H9 (cell line): ENCODE results near the gene CD8A. TPM values are rescaled to one million over a fixed set of nuclear protein-coding genes. Genes with fewer than 3 reads are reported as not detected.
"Not testable (repeated sequence)": the region's sequence is repeated elsewhere in the genome, so short reads cannot be mapped to it uniquely, and the experiment has no call there.

Experiments
- DNase-seq: peaks from one replicate; pipeline ENCODE4 v3.0.0-alpha.2; 2017
- H2AFZ ChIP-seq: one replicate; pipeline ENCODE4 v1.6.1; 2013; ENCODE audit warnings: mild to moderate bottlenecking, low read length, control low read depth, moderate library complexity
- H2AK5ac ChIP-seq: 2 replicates; pipeline ENCODE4 v1.6.1; 2013; ENCODE audit warnings: low read length, control low read depth, mixed read lengths; ENCODE audit not compliant: insufficient read length
- H2BK120ac ChIP-seq: one replicate; pipeline ENCODE4 v1.6.1; 2013; ENCODE audit warnings: low read depth, mild to moderate bottlenecking, low read length, control low read depth, inconsistent platforms; ENCODE audit not compliant: poor library complexity, severe bottlenecking
- H2BK12ac ChIP-seq: 2 replicates; pipeline ENCODE4 v1.6.1; 2013; ENCODE audit warnings: low read length, control low read depth, mixed read lengths, low read depth; ENCODE audit not compliant: insufficient read length
- H2BK15ac ChIP-seq: 2 replicates; pipeline ENCODE4 v1.6.1; 2013; ENCODE audit warnings: low read depth, low read length, control low read depth
- H2BK20ac ChIP-seq: one replicate; pipeline ENCODE4 v1.6.1; 2013; ENCODE audit warnings: low read depth, mild to moderate bottlenecking, low read length, control low read depth, inconsistent platforms; ENCODE audit not compliant: poor library complexity, severe bottlenecking
- H2BK5ac ChIP-seq: 2 replicates; pipeline ENCODE4 v1.6.1; 2013; ENCODE audit warnings: low read length, control low read depth, mixed read lengths; ENCODE audit not compliant: insufficient read length
- H3K14ac ChIP-seq: 2 replicates; pipeline ENCODE4 v1.6.1; 2013; ENCODE audit warnings: low read length, control low read depth; ENCODE audit not compliant: insufficient read depth
- H3K18ac ChIP-seq: 2 replicates; pipeline ENCODE4 v1.6.1; 2013; ENCODE audit warnings: low read depth, mild to moderate bottlenecking, mixed read lengths, low read length, control low read depth; ENCODE audit not compliant: insufficient read length
- H3K23ac ChIP-seq: 2 replicates; pipeline ENCODE4 v1.6.1; 2013; ENCODE audit warnings: low read length, control low read depth, mixed read lengths, low read depth; ENCODE audit not compliant: insufficient read length
- H3K23me2 ChIP-seq: 2 replicates; pipeline ENCODE4 v1.6.1; 2013; ENCODE audit warnings: low read depth, mild to moderate bottlenecking, mixed read lengths, low read length, control low read depth; ENCODE audit not compliant: insufficient read length, poor library complexity, severe bottlenecking
- H3K27ac ChIP-seq: 2 replicates; pipeline ENCODE4 v1.5.1; 2013; ENCODE audit warnings: low read length, control low read depth, mixed read lengths, low read depth; ENCODE audit not compliant: insufficient read length
- H3K27me3 ChIP-seq: 2 replicates; pipeline ENCODE4 v1.6.1; 2013; ENCODE audit warnings: low read length, control low read depth, inconsistent platforms; ENCODE audit not compliant: insufficient read depth
- H3K4ac ChIP-seq: 2 replicates; pipeline ENCODE4 v1.6.1; 2013; ENCODE audit warnings: low read depth, mild to moderate bottlenecking, control low read depth, inconsistent platforms, low read length, moderate library complexity
- H3K4me1 ChIP-seq: 2 replicates; pipeline ENCODE4 v1.6.1; 2013; ENCODE audit warnings: low read length, control low read depth, inconsistent platforms; ENCODE audit not compliant: insufficient read depth
- H3K4me2 ChIP-seq: 2 replicates; pipeline ENCODE4 v1.6.1; 2013; ENCODE audit warnings: low read length, control low read depth, mixed read lengths; ENCODE audit not compliant: insufficient read length, insufficient read depth
- H3K56ac ChIP-seq: 2 replicates; pipeline ENCODE4 v1.6.1; 2013; ENCODE audit warnings: low read depth, mild to moderate bottlenecking, mixed read lengths, low read length, control low read depth; ENCODE audit not compliant: insufficient read length
- H3K79me1 ChIP-seq: 2 replicates; pipeline ENCODE4 v1.6.1; 2013; ENCODE audit warnings: low read depth, mild to moderate bottlenecking, moderate library complexity, low read length, control low read depth, inconsistent platforms; ENCODE audit not compliant: insufficient read depth, poor library complexity, severe bottlenecking
- H3K79me2 ChIP-seq: 2 replicates; pipeline ENCODE4 v1.6.1; 2013; ENCODE audit warnings: low read length, control low read depth, inconsistent platforms; ENCODE audit not compliant: insufficient read depth
- H3K9ac ChIP-seq: 2 replicates; pipeline ENCODE4 v1.6.1; 2013; ENCODE audit warnings: low read length, control low read depth, mixed read lengths; ENCODE audit not compliant: insufficient read length; ENCODE audit errors: extremely low read depth
- H3K9me3 ChIP-seq: one replicate; pipeline ENCODE4 v1.6.1; 2013; ENCODE audit warnings: low read depth, low read length, inconsistent platforms; ENCODE audit not compliant: control insufficient read depth
- H3T11ph ChIP-seq: one replicate; pipeline ENCODE4 v1.6.1; 2013; ENCODE audit warnings: mild to moderate bottlenecking, low read length, control low read depth, inconsistent platforms
- H4K20me1 ChIP-seq: one replicate; pipeline ENCODE4 v1.6.1; 2013; ENCODE audit not compliant: control insufficient read depth, insufficient read length, insufficient read depth
- H4K5ac ChIP-seq: 2 replicates; pipeline ENCODE4 v1.6.1; 2013; ENCODE audit warnings: low read depth, mild to moderate bottlenecking, mixed read lengths, low read length, control low read depth; ENCODE audit not compliant: insufficient read length
- H4K8ac ChIP-seq: replicated peaks from 2 replicates; pipeline ENCODE4 v1.6.1; 2013; ENCODE audit warnings: low read length, control low read depth, mixed read lengths, low read depth; ENCODE audit not compliant: insufficient read length
- H4K91ac ChIP-seq: 2 replicates; pipeline ENCODE4 v1.6.1; 2013; ENCODE audit warnings: low read depth, mild to moderate bottlenecking, moderate library complexity, mixed read lengths, low read length, control low read depth; ENCODE audit not compliant: insufficient read length
- H3K27ac Mint-ChIP-seq, 3 experiments: 2 replicates in 2 of 3; 3 replicates in 1 of 3; pipeline ENCODE4 v1.8.0; 2020 to 2021; ENCODE audit warnings: mixed read lengths in 3 of 3, mild to moderate bottlenecking in 1 of 3, moderate library complexity in 1 of 3
- H3K27me3 Mint-ChIP-seq: 2 replicates; pipeline ENCODE4 v1.8.0; 2021; ENCODE audit warnings: low read depth, mild to moderate bottlenecking, moderate library complexity, mixed read lengths
- H3K36me3 Mint-ChIP-seq, 3 experiments: 2 replicates in 2 of 3; 3 replicates in 1 of 3; pipeline ENCODE4 v1.8.0; 2020 to 2021; ENCODE audit warnings: low read depth in 3 of 3, mixed read lengths in 3 of 3; ENCODE audit not compliant: insufficient read depth in 1 of 3
- H3K4me1 Mint-ChIP-seq, 2 experiments: 2 replicates each; pipeline ENCODE4 v1.8.0; 2020; ENCODE audit warnings: mixed read lengths in 2 of 2
- H3K4me3 Mint-ChIP-seq, 2 experiments: 2 replicates in 1 of 2; 3 replicates in 1 of 2; pipeline ENCODE4 v1.8.0; 2020 to 2021; ENCODE audit warnings: mild to moderate bottlenecking in 2 of 2, mixed read lengths in 2 of 2, moderate library complexity in 1 of 2
- H3K9me3 Mint-ChIP-seq, 2 experiments: 2 replicates in 1 of 2; 3 replicates in 1 of 2; pipeline ENCODE4 v1.8.0; 2020; ENCODE audit warnings: mild to moderate bottlenecking in 2 of 2, mixed read lengths in 2 of 2, moderate library complexity in 1 of 2
- WGBS: extraction: QIAGEN DNeasy Blood & Tissue Kit; methylation state at CpG from one replicate; pipeline ENCODE4 v1.1.7; 2013; ENCODE audit warnings: missing lambda C conversion rate, low lambda C conversion rate, mixed read lengths; ENCODE audit not compliant: insufficient read length; ENCODE audit errors: extremely low coverage; 5-methylcytosine and 5-hydroxymethylcytosine counted together
- total RNA-seq: library from RNA; stranded (reverse); gene quantifications from 2 replicates; pipeline ENCODE4 v1.2.1, GENCODE V29; 2021

Gene CD8A
- total RNA-seq, 1 experiment from 2014 or later, result not detected

DNA sequence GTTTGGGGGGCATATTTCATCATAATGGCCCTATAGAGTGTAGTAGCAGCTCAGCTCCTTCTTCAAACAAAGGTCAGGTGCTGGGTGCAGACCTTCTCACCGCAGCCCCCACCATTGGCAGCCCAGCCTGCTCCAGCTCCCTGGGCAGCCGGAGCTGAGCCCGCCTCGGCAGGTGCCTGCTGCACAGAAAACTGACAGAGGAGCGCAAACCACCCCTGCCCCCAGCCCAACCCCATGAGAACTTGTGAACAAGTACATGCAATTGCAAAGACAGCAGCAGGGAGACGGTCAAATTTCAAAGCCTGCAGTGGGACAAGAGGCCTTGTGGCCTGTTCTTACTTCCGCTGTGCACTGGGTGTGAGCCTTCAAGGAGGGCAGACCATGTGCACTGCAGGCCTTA lies 48.7 kb upstream of the CD8A start:
- H2BK15ac ChIP-seq, H2AK5ac ChIP-seq, H2BK12ac ChIP-seq, H3K4me1 ChIP-seq, H3K9me3 Mint-ChIP-seq, H2BK20ac ChIP-seq, H3K14ac ChIP-seq, H3K27me3 ChIP-seq, H3K27ac Mint-ChIP-seq, H3K9ac ChIP-seq, H4K91ac ChIP-seq, H3K27me3 Mint-ChIP-seq, H3K23me2 ChIP-seq, H3K79me1 ChIP-seq, H3K4me2 ChIP-seq, H2BK5ac ChIP-seq, H2AFZ ChIP-seq, H3T11ph ChIP-seq, H3K23ac ChIP-seq, H4K8ac ChIP-seq, H2BK120ac ChIP-seq, H4K20me1 ChIP-seq, H3K9me3 ChIP-seq, H3K79me2 ChIP-seq, H3K18ac ChIP-seq, H3K4ac ChIP-seq, DNase-seq, H3K4me3 Mint-ChIP-seq, H3K27ac ChIP-seq, H4K5ac ChIP-seq, H3K36me3 Mint-ChIP-seq, H3K56ac ChIP-seq: not testable (repeated sequence)
- no CpG with 5 or more reads among the region's 7 CpGs for WGBS
- peaks cover 15 to 23% of the 10 kb centered on the region in 2 experiments for H3K4me1 Mint-ChIP-seq

- H3K4me2 ChIP-seq, result not testable (repeated sequence)
These were observed 47.0 kb upstream of the CD8A start for GRCh38 chr2:86837714-86838113.

More at GRCh38 chr2:86837714-86838113, 47.0 kb upstream of the CD8A start:
- peaks cover 15 to 26% of the 10 kb centered on the region in 2 experiments for H3K4me1 Mint-ChIP-seq
- H2BK120ac ChIP-seq, H4K8ac ChIP-seq, H4K5ac ChIP-seq, H3K23ac ChIP-seq, H2BK12ac ChIP-seq, H3K27me3 ChIP-seq, H3K27ac Mint-ChIP-seq, H2BK5ac ChIP-seq, H2AFZ ChIP-seq, H3K9me3 Mint-ChIP-seq, H3K9ac ChIP-seq, H3K27me3 Mint-ChIP-seq, H3T11ph ChIP-seq, H3K9me3 ChIP-seq, H2BK15ac ChIP-seq, H3K23me2 ChIP-seq, H4K20me1 ChIP-seq, H3K27ac ChIP-seq, H4K91ac ChIP-seq, H3K4me3 Mint-ChIP-seq, H3K18ac ChIP-seq, H3K79me1 ChIP-seq, H3K56ac ChIP-seq, H3K4me1 ChIP-seq, H3K14ac ChIP-seq, DNase-seq, H2BK20ac ChIP-seq, H3K4ac ChIP-seq, H3K36me3 Mint-ChIP-seq, H2AK5ac ChIP-seq, H3K79me2 ChIP-seq: not testable (repeated sequence)
- WGBS, result no CpG with 5 or more reads among the region's 7 CpGs
